ENCODE data around the gene MPZL1.
"Not testable (repeated sequence)": the region's sequence is repeated elsewhere in the genome, so short reads cannot be mapped to it uniquely, and the experiment has no call there.

Gene MPZL1

GRCh38 chr1:167782946-167783345 lies 61.2 kb downstream of the MPZL1 start:
- no peak for FAIRE-seq

- FAIRE-seq = no peak
These were observed 63.2 kb downstream of the MPZL1 start for GRCh38 chr1:167784876-167785550.

- FAIRE-seq = no peak
These were observed 64.7 kb downstream of the MPZL1 start for GRCh38 chr1:167786502-167786901.

- no peak for FAIRE-seq
These were observed 67.7 kb downstream of the MPZL1 start for GRCh38 chr1:167789501-167789900.

- no peak for FAIRE-seq
These were observed 68.3 kb downstream of the MPZL1 start for GRCh38 chr1:167790117-167790516.

GRCh38 chr1:167791281-167792187 lies 69.8 kb downstream of the MPZL1 start:
- FAIRE-seq = no peak

GRCh38 chr1:167792188-167792565 lies 70.4 kb downstream of the MPZL1 start:
- no peak for FAIRE-seq

GRCh38 chr1:167794043-167794442 lies 72.3 kb downstream of the MPZL1 start:
- no peak for FAIRE-seq

GRCh38 chr1:167795810-167796740 lies 74.3 kb downstream of the MPZL1 start:
- no peak for FAIRE-seq

GRCh38 chr1:167797015-167797414 lies 75.2 kb downstream of the MPZL1 start:
- FAIRE-seq = no peak

- FAIRE-seq = no peak
These were observed 77.2 kb downstream of the MPZL1 start for GRCh38 chr1:167798952-167799351.

- FAIRE-seq = no peak
These were observed 78.0 kb downstream of the MPZL1 start for GRCh38 chr1:167799747-167800146.

GRCh38 chr1:167800251-167800650 lies 78.5 kb downstream of the MPZL1 start:
- no peak for FAIRE-seq

- FAIRE-seq = no peak
These were observed 80.5 kb downstream of the MPZL1 start for GRCh38 chr1:167802235-167802634.

GRCh38 chr1:167803358-167804207 lies 81.8 kb downstream of the MPZL1 start:
- FAIRE-seq = peak; percentile 93

- no peak for FAIRE-seq
These were observed 83.3 kb downstream of the MPZL1 start for GRCh38 chr1:167805041-167805556.

- not testable (repeated sequence) for FAIRE-seq
These were observed 84.5 kb downstream of the MPZL1 start for GRCh38 chr1:167806235-167806634.

GRCh38 chr1:167806676-167807075 lies 84.9 kb downstream of the MPZL1 start:
- FAIRE-seq = not testable (repeated sequence)

GRCh38 chr1:167808104-167808503 lies 86.3 kb downstream of the MPZL1 start:
- FAIRE-seq = no peak

- FAIRE-seq = peak; percentile 79
These were observed 86.9 kb downstream of the MPZL1 start for GRCh38 chr1:167808690-167809089.

- FAIRE-seq = peak; percentile 75
These were observed 91.2 kb downstream of the MPZL1 start for GRCh38 chr1:167812972-167813371.

- FAIRE-seq = no peak
These were observed 93.9 kb downstream of the MPZL1 start for GRCh38 chr1:167815650-167816049.

Data from TTC549 (cell line).